GM19397 (cell line): ENCODE data around the gene C1GALT1C1.
"Not testable (repeated sequence)": the region's sequence is repeated elsewhere in the genome, so short reads cannot be mapped to it uniquely, and the experiment has no call there.

Source experiments
- ATAC-seq: cut with Tn5 transposase; IDR thresholded peaks from one replicate; pipeline ENCODE4 v1.9.1; 2021; ENCODE audit warnings: mild to moderate bottlenecking, moderate library complexity; ENCODE audit not compliant: unreplicated experiment

C1GALT1C1 gene

GRCh38 chrX:120629667-120630537, at the start of gene C1GALT1C1:
Gene C1GALT1C1 (minus strand): TSS chrX:120630054. CDS start chrX:120627166, 2,888 bp downstream.
- ATAC-seq: peak; percentile 98

- ATAC-seq: no peak
Measured at GRCh38 chrX:120677004-120677652, 47.3 kb upstream of the C1GALT1C1 start.

DNA sequence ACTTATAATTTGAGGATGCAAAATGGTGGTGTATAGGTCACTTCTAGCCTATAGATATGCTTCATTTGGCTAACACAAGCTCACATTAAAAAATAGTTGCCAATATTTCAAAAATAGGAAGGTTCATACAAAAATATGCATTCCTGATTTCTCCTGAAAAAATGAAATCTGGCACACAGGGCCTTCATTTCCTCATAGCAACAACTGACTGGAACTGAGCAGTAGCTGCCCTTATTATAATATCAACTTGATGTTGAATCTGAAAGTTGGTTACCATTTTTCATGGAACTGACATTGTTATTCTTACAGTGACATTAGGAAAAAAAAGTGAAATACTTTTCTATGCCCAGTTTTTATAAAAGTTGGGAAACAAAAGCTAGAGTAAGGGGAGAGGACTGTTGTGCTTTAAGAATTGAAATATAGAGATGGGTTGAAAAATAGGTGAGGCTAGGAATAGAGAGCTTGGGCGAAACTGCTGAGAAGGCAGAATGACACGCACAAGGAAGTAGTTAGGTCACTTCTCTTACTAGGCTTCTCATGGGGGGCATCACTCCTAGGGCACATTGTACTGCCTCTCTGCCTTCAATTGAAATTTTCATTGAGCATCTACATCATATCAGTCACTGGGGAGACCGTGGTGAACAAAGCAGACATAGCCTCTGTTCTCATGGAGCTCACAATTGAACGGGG, 43.1 kb upstream of the C1GALT1C1 start:
- no peak for ATAC-seq

DNA sequence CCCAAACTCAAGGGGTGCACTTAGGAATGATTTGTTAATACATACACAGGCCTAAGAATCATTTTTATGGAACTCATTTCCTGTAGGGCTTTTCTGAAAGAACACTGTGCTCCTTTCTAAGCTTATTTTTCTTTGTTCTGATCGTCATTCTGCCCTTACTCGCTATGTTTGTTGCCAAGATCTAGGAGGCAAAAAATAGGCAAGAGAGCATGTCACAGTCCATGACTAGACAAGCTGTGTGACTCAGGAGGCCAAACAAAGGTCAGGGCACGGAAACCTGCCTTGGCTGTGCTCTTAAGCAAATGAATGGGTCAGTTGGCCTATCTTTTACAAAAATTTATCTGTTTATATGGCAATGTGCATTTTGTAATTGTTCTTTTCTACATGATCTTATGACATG, 42.5 kb upstream of the C1GALT1C1 start:
- ATAC-seq: no peak

DNA sequence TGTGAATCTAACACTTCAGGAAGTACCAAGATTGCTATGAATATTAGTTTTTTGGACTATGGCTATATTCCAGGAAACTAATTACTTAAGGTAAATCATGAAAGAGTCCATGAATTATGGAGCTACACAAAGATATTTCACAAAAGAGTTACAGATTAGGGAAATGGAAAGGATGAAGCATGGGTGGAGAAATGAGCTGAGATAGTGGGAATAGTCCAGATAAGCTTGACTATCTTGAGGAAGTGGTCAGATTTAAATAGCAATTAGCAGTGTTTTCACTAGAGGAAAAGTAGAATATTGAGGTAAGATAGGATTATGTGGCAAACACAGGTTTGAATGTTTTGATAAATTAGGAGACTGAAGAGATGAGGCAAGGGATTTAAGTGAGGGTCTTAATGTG, 42.1 kb upstream of the C1GALT1C1 start:
- no peak for ATAC-seq

GRCh38 chrX:120668357-120668756, 38.5 kb upstream of the C1GALT1C1 start:
- ATAC-seq: no peak

GRCh38 chrX:120664535-120664934, 34.7 kb upstream of the C1GALT1C1 start:
- not testable (repeated sequence) for ATAC-seq

DNA sequence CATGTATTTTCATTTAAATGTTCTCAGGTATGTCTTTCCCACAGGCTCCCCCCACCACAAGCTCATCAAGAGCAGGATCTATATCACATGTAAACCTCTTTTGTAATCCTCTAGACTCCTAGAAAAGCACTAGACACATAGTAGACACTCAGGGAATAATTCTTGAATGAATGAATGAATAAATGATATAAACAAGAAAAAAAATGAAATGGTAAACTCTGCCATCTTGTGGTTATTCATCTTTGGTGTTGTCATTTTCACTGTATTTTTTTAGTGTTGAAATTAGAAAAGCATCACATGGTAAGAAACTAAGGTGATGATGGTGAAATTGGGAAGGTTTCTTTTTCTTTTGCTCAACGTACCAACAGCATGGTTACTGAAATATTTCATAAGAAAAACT, 34.2 kb upstream of the C1GALT1C1 start:
- ATAC-seq: no peak

DNA sequence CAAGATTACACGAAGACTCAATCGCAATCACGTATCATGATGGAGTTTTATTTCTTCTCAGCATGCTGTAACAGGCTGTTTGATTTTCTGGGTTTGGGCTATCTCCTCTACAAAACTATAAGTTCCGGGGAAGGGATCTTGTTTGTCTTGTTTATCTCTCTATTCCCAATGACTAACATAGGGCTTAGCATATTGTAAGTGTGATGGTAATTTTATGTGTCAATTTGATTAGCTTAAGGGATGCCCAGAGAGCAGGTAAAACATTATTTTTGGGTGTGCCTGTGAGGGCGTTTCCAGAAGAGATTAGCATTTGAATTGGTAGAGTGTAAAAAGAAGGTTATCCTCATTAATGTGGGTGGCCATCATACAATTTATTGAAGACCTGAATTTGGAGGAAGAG, 32.8 kb upstream of the C1GALT1C1 start:
- no peak for ATAC-seq

GRCh38 chrX:120660637-120661036, 30.8 kb upstream of the C1GALT1C1 start:
- no peak for ATAC-seq

DNA sequence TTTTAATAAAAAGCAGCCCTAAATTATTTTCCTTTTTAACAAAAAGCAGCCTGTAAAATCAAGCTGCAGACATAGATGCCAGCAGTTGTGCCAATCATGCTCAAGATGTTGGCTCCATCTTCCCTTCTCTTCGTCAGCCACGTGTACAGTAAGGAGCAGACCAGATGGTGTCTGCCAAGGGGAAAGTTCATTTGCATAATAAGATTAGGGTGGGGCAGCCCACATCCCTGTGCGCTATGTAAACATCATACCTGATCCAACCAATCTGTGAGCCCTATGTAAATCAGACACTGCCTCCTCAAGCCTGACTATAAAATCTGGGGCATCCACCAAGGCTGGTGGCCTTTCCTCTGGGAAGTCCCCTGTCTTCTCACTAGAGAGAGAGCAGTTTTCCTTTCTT, 23.1 kb upstream of the C1GALT1C1 start:
- ATAC-seq: no peak

DNA sequence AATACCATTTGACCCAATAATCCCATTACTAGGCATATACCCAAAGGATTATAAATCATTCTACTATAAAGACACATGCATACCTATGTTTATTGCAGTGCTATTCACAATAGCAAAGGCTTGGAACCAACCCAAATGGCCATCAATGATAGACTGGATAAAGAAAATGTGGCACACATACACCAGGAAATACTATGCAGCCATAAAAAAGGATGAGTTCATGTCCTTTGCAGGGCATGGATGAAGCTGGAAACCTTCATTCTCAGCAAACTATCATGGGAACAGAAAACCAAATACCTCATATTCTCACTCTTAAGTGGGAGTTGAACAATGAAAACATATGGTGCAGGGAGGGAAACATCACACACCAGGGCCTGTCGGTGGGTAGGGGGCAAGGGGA, 22.4 kb upstream of the C1GALT1C1 start:
- not testable (repeated sequence) for ATAC-seq

- no peak for ATAC-seq
Measured at GRCh38 chrX:120647127-120647526, 17.3 kb upstream of the C1GALT1C1 start.

DNA sequence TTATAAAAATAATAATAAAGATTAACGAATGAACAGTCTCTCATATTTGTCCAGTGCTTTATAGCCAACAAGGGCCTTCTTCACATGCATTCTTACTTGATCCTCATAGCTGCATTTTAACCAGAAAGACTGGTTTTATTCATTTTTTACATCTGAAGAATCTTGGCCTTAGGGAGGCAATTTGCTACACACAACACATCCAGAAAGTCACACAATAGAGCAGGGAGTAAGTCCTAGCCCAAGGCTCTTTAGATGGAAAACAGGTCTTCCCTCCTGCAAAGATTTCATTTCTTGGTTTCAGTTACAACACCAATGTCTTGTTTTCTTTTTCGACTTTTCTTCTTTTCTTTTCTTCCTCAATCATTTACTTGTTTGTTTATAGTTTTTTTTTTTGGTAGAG, 13.0 kb upstream of the C1GALT1C1 start:
- ATAC-seq: no peak

DNA sequence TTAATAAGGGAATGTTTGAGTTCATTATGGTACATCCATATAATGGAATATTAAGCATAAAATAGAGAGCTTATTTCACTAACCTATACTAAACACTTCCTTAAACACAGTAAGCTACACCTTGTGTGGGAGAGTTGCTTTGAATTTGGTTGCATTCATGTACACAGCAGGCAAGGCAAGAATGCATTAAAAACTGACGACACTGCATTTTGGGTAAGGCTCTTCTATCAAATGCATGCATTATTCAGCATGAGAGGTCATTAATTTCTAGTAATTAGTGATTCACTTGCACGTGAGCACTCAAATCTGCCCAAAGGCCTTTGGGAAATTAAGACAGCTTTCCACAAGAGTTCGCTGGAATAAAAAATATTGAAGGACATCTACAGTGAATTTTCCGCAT, 8.8 kb upstream of the C1GALT1C1 start:
- ATAC-seq: no peak

DNA sequence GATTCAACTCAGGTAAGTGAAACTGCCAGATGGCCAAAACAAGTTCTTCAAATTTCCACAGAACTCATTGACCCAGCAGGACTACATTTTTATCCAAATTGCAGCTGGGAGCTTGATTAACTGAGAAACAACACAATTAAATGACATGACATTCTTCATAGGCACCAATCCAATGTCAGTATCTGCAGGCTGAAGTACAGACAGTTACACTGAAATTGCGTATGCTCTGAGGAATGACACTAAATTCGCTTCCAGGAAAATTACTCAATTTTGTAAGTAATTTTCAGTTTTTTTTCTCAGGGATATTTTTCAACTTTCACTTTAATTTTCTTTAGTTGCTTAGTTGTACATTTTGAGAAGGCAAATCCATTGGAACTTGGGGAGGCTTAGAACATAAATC, 4.5 kb downstream of the C1GALT1C1 start:
- ATAC-seq: no peak

DNA sequence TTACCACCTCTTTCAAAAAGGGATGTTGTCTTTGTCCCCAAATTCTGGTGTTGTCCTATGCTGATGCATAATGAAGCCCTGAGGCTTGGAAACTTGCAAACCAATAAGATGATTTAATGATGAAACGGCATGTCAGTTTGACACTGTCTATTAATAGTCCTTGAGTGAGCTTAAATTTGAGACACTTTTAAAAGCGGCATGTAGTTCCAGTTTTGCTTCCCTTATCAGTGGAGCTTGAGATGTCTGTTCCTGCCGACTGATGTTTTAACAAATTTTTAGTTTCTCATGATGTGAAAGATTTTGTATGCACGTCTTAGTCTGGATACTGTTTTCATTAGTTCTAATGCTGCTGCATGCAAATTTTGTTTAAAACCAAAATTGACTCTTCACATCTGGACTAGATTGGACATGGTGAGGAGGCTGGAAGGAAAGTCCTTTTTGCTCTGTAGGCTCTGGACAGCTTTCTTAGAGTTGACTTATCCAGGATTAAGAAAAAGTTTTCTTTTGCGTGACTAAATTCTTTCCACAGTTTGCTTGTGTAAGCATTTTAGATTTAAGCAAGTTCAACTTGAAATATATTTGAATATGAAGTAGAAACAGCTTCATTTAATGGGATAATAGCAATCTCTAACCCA, 11.7 kb downstream of the C1GALT1C1 start:
- ATAC-seq: no peak

- no peak for ATAC-seq
Measured at GRCh38 chrX:120614816-120615215, 15.0 kb downstream of the C1GALT1C1 start.

- ATAC-seq: no peak
Measured at GRCh38 chrX:120612086-120612485, 17.8 kb downstream of the C1GALT1C1 start.

DNA sequence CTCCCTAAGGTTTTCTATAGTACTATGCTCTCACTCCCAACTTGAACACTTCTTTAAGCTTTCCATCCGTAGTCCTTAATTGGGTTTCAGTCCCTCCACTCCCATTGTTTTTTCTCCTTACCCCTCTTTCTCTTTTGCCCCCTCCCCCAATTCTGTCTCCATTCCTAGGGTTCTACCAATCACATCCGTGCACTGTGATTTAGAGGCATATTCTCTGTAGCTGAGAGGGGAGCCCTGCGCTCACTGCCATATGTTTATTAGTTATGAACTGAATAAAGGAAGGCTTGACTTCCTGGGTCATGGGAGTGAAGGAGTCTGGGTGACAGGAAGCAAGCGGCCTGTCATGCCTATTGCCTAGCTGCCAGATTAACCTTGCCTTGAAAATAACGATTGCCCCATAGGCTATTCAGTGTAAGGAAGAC, 25.5 kb downstream of the C1GALT1C1 start:
- ATAC-seq: peak; percentile 58

DNA sequence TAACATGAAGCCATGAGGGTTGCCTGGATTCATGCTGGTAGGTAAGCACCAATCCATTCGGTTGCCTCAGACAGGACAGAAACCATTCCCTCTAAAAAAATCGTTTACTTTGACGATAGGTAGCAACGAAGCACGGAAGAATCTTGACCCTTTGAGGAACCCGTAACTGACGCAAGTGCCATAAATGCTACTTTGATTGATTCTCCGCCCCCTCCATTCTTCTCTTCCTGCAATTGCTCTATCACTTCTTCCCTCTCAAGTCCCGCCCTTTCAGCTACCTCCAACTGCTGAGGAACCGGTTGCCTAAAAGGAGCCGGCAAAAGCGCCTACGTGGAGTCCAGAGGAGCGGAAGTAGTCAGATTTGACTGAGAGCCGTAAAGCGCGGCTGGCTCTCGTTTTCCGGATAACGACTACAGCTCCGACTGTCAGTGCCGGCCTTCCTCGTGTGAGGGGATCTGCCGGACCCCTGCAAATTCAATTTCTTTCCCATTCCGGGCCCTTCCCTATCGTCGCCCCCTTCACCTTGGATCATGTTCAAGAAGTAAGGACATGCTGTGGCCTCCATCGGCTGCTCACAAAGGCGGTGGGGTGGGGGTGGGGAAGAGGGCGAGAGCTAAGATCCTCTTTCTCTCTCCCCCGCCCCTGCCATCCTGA, 26.0 kb downstream of the C1GALT1C1 start, which contains the start of gene MCTS1:
TSS of gene MCTS1 (plus strand) at position 395 of the 654 bp plus-strand sequence. CDS start at position 531, 136 bp downstream.
- peak; percentile 88 for ATAC-seq
